Motor neuron (in vitro differentiated cells): Measurements from ENCODE around the gene NEMF. TPM values are rescaled to one million over a fixed set of nuclear protein-coding genes. Genes with fewer than 3 reads are reported as not detected.
"Not testable (repeated sequence)": the region's sequence is repeated elsewhere in the genome, so short reads cannot be mapped to it uniquely, and the experiment has no call there.

Experiments
- ATAC-seq, 8 experiments: fragments of 200-7000 bp; cut with Tn5 transposase; replicated peaks in 6 of 8; 2 replicates each; pipeline ENCODE4 v1.8.0; 2021; ENCODE audit warnings: mild to moderate bottlenecking in 8 of 8, moderate library complexity in 8 of 8
- H3K27ac ChIP-seq, 2 donors: fragments of 250-450 bp; sonication (Bioruptor Pico); 2 replicates each; pipeline ENCODE4 v1.9.0; 2021; ENCODE audit warnings: antibody characterized with exemption in 2 of 2, mild to moderate bottlenecking in 2 of 2, moderate library complexity in 1 of 2
- H3K4me1 ChIP-seq, 2 donors: fragments of 250-450 bp; sonication (Bioruptor Pico); replicated peaks in 1 of 2; 2 replicates each; pipeline ENCODE4 v1.6.1; 2021; ENCODE audit warnings: antibody characterized with exemption in 2 of 2, mild to moderate bottlenecking in 2 of 2, moderate library complexity in 1 of 2
- H3K4me3 ChIP-seq, 5 donors: fragments of 250-450 bp; sonication (Bioruptor Pico); 2 replicates each; pipeline ENCODE4 v1.9.0; 2021; ENCODE audit warnings: antibody characterized with exemption in 5 of 5, mild to moderate bottlenecking in 5 of 5, moderate library complexity in 4 of 5
- WGBS, 10 experiments: fragments of 450-650 bp; shearing (Covaris generic); methylation state at CpG; one replicate each; pipeline ENCODE4 v1.0.0; 2022; 5-methylcytosine and 5-hydroxymethylcytosine counted together
- in situ Hi-C, 9 experiments: fragments of 400-800 bp; cut with MboI; loops; one replicate each; pipeline ENCODE4 v1.15.0; 2021; ENCODE audit warnings: low sequenced_read_pairs in 9 of 9, low pct_unique_long_range_greater_than_20kb in 2 of 9; ENCODE audit not compliant: unreplicated experiment in 9 of 9
- total RNA-seq, 8 experiments: library from RNA; unstranded; fragments of 300-600 nt; gene quantifications; 2 replicates each; pipeline versions ENCODE4 v1.2.3 to v1.2.4, GENCODE V29; 2022

NEMF gene
- total RNA-seq, 8 experiments from 2014 or later = 49.3 to 120 (median 69.2) TPM

DNA sequence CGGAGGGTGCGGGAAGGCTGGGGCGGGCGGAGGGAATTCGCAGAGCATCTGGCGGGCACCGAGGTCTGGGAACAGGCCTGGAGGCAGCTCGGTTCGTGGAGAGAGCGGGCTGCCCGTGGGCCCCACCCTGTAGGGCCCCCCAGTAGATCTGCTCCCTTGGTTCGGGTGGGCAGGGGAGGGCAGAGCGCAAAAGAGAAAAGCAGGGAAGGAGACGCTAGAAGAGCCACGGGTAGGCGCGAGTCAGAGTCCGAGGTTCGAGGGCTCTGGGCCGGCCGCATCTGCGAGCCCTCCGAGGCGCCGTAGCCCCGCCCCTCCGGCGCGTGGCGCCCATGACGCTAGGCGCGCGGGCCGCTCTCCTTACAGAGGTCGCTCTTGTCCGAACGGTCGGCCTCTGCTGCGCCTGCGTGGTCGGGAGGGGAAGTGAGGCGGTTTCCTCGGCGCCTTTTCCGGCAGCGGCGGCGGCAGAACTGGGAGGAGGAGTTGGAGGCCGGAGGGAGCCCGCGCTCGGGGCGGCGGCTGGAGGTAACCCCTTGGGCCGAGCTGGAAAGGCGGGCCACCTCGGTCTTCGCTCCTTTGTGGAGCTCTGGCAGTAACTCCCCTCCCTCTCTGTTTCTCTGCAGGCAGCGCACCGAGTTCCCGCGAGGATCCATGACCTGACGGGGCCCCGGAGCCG is 40.2 kb upstream of the NEMF start, which contains the start of gene ARF6:
ARF6 (plus strand) TSS at position 447 of the 673 bp plus-strand sequence. CDS start 655 bp downstream, outside the sequence.
- in situ Hi-C loops = no loop called here
- WGBS, 10 experiments = 0 to 20% (median 0%) methylated on average over 1 to 6 of the region's 66 CpGs; no CpG with 5 or more reads in 5 of the 10 experiments
- H3K4me1 ChIP-seq = peaks cover 3 to 33% of the 10 kb centered on the region in 2 donors
- H3K4me3 ChIP-seq = peak within 1 kb of the TSS; percentile 70 to 89 (median 82)
- peak; percentile 82 to 98 (median 96) for ATAC-seq
- peak within 1 kb of the TSS; percentile 92 for H3K27ac ChIP-seq

DNA sequence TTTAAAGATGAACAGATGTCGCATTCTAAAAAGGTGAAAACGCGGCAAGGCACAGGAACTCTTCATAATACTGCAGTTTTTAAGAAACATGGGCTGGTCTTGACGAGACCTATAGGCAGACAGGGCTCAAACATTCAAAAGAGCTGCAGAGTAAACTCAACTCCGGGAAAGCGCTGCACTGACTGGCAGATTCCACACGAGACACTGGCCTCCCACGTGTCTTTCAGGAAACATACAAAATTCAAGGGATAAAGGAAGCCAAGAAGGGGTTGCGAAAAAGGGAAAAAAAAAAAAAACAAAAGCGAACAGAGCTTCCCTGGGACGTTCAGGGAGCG is 39.7 kb upstream of the NEMF start:
- Histone ChIP-seq H3K4me1 (peaks cover 3 to 32% of the 10 kb centered on the region in 2 donors), H3K4me3 (peak overlapping the region; percentile 70 to 89 (median 82)), H3K27ac (peak overlapping the region; percentile 92)
- in situ Hi-C loops = no loop called here
- WGBS, 10 experiments = 0 to 17% (median 2%) methylated on average over 1 to 12 of the region's 12 CpGs; no CpG with 5 or more reads in 1 of the 10 experiments
- peak; percentile 35 to 59 (median 54) for ATAC-seq

DNA sequence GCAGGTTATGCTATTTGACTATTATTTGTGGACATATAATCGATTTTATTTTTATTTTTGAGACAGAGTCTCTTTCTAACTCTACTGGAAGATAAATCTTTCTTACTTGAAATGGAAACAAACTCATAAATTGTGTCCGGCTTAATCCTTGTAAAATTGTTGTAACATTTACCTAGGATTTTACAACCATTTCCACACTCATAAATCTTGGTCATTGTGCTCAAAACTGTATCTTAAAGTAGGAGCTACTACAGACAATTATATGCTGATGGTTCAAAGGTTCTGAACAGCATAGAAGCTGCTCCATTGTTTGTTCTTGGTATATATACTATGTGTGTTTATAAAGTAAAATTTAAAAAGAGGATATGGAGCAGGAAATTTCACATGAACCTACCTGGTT is 35.7 kb upstream of the NEMF start:
- H3K27ac ChIP-seq = no peak overlapping the region
- ATAC-seq = no peak
- H3K4me3 ChIP-seq = no peak overlapping the region
- H3K4me1 ChIP-seq = peaks cover 0 to 4% of the 10 kb centered on the region in 2 donors
- in situ Hi-C loops = no loop called here
- WGBS, 10 experiments = 20 to 100% (median 66%) methylated on average over 1 to 2 of the region's 2 CpGs; no CpG with 5 or more reads in 1 of the 10 experiments

DNA sequence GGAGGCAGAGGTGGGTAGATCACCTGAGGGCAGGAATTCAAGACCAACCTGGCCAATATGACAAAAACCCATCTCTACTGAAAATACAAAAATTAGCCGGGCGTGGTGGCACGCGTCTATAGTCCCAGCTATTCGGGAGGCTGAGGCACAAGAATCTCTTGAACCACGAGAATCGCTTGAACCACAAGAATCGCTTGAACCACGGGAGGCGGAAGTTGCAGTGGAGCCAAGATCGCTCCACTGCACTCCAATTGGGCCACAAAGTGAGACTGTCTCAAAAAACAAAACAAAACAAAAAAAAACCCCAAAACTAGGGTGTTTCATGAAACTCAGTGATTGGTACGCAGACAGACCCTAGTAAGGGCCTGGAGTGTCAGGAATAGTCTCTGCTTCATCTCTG is 33.9 kb upstream of the NEMF start:
- peaks cover 0 to 2% of the 10 kb centered on the region in 2 donors for H3K4me1 ChIP-seq
- 90 to 98% (median 94%) methylated on average over 2 to 11 of the region's 12 CpGs; no CpG with 5 or more reads in 2 of the 10 experiments for WGBS, 10 experiments
- H3K4me3 ChIP-seq = no peak overlapping the region
- ATAC-seq = no peak
- no peak overlapping the region for H3K27ac ChIP-seq
- in situ Hi-C loops = no loop called here

DNA sequence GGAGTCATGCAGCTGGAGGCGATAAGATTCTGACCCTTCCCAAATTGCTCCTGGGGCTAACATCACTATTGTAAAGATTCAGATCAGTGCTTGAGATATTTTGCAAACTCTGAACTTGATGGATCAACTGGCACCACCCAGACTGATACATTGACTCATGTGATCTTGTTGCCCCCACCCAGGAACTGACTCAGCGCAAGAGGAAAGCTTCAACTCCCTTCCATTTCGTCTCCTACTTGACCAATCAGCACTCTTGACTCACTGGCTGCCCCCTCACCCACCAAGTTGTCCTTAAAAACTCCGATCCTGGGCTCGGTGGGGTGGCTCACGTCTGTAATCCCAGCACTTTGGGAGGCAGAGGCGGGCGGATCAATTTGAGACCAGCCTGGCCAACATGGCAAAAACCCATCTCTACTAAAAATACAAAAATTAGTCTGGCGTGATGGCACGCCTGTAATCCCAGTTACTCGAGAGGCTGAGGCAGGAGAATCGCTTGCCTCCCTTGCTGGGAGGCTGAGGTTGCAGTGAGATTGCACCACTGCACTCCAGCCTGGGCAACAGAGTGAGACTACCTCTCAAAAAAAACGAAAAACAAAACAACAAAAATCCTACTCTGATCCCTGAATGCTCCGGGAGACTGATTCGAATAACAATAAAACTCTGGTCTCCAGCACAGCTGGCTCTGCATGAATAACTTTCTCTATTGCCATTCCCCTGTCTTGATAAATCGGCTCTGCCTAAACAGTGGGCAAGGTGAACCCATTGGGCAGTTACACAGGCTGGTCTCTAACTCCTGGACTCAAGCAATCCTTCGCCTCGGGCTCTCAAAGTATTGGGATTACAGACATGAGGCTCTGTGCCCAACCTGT is 30.5 kb upstream of the NEMF start:
- peak in 3 of 8 experiments; percentile 14 to 83 (median 81) for ATAC-seq
- in situ Hi-C loops = no loop called here
- WGBS, 10 experiments = 0 to 100% (median 73%) methylated on average over 1 to 9 of the region's 18 CpGs; no CpG with 5 or more reads in 1 of the 10 experiments
- no peak overlapping the region for H3K4me3 ChIP-seq
- H3K4me1 ChIP-seq = peaks cover 0 to 3% of the 10 kb centered on the region in 2 donors
- no peak overlapping the region for H3K27ac ChIP-seq

DNA sequence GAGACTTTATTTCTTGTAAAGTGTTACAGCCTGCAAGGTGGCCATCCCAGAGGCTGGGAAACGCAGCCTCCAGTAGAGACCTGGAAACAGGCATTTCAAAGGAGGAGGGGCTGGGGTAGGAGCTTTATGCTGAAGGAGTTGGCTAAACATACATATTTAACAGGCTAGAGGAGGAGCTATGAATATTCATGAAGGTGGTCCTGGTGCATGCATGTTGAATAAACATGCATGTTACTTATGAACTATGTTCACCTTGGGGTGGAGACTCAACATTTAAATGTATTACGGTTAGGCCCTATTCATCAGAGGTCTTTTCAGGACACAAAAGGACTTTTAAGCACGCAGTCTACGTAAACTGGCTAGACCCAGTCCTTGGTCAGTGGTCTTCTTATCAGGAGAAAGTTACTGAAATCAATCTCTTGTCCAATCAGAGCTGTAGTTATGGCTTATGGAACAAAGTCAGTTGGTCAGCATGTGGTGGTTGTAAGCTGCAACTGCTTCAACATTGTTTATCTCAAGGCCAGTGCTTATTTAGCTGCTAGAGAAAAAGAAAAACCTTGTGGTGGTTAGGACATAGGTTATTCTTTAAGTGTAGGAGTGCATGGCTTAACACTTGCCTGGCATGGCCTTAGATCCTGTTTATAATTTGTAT is 28.9 kb upstream of the NEMF start:
- H3K4me1 ChIP-seq = peaks cover 0 to 3% of the 10 kb centered on the region in 2 donors
- 48 to 90% (median 63%) methylated on average over 2 to 4 of the region's 4 CpGs for WGBS, 10 experiments
- ATAC-seq = peak in 5 of 8 experiments; percentile 31 to 92 (median 60)
- no peak overlapping the region for H3K27ac ChIP-seq
- in situ Hi-C loops = no loop called here
- H3K4me3 ChIP-seq = no peak overlapping the region

DNA sequence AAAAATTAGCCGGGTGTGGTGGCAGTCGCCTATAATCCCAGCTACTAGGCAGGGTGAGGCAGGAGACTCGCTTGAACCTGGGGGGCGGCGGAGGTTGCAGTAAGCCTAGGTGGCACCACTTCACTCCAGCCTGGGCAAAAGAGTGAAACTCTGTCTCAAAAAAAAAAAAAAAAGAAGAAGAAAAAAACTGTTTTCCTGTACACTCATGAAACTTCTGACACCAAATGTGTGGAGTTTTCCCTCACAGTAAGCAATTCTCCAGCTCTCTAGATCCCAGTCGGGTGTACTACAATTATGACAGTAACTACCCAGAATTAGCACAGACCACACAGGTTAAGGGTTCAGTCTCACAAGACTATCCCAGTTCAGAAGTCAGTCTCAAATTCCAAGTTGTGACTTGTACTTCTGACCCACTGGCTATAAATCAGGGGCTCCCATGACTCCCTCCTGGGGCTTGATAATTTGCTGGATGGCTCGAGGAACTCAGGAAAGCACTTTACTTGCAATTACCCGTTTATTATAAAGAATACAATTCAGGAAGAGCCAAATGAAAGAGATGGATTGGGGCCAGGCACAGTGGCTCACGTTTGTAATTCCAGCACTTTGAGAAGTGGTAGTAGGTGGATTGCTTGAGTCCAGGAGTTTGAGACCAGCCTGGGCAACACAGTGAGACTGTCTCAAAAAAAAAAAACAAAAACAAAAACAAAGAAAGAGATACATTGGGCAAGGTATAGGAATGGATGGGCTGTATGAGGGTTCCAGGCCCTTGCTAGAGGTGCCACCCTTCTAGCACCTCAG is 27.9 kb upstream of the NEMF start:
- Histone ChIP-seq H3K4me1 (peaks cover 0 to 3% of the 10 kb centered on the region in 2 donors), H3K27ac (no peak overlapping the region), H3K4me3 (no peak overlapping the region)
- no peak for ATAC-seq
- 0 to 83% (median 28%) methylated on average over 1 to 6 of the region's 9 CpGs for WGBS, 10 experiments
- in situ Hi-C loops = no loop called here

DNA sequence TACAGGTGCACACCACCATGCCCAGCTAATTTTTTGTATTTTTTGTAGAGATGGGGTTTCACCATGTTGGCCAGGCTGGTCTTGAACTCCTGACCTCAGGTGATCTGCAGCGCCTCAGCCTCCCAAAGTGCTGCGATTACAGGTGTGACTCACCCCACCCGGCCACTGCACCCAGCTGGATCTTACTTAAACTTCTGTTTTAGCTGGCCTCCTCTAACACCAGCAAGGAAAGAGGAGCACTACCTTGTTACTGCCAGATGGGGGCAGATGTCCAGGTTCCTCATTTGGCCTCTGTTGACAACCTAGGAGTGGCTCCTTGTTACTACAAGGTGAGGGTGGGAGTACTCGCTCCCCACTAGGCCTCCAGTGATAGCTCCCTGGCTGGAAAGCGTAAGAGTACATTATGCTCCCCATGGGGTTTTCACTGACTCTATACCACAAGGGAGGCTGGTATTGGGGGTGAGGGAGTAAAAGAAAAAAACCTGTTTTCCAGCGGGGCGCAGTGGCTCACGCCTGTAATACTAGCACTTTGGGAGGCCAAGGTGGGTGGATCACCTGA is 27.1 kb upstream of the NEMF start:
- Histone ChIP-seq H3K4me3 (no peak overlapping the region), H3K4me1 (peaks cover 0 to 3% of the 10 kb centered on the region in 2 donors), H3K27ac (no peak overlapping the region)
- 36 to 100% (median 89%) methylated on average over 1 to 7 of the region's 8 CpGs; no CpG with 5 or more reads in 5 of the 10 experiments for WGBS, 10 experiments
- ATAC-seq = peak in 4 of 8 experiments; percentile 10 to 42 (median 25)
- in situ Hi-C loops = no loop called here

DNA sequence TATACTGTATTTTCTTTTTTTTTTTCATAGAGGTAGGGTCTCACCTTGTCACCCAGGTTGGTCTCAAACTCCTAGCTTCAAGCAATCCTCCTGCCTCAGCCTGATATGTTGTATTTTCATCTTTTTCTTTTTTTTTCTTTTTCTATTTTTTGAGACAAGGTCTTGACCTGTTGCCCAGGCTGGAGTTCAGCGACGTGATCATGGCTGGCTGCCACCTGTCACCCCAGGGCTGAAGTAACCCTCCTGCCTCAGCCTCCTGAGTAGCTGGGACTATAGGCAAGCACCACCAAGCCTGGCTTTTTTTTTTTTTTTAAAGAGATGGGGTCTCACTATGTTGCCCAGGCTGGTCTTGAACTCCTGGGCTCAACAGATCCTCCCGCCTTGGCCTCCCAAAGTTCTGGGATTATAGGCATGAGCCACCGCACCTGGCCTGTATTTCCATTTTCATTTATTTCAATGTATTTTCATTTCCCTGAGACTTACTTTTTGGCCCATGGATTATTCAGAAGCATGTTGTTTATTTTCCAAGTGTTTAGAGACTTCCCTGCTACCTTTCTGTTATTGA is 24.1 kb upstream of the NEMF start:
- in situ Hi-C loops = no loop called here
- peaks cover 0 to 2% of the 10 kb centered on the region in 2 donors for H3K4me1 ChIP-seq
- WGBS, 10 experiments = 33 to 92% (median 66%) methylated on average over 2 to 4 of the region's 4 CpGs; no CpG with 5 or more reads in 1 of the 10 experiments
- ATAC-seq = no peak
- H3K4me3 ChIP-seq = no peak overlapping the region
- no peak overlapping the region for H3K27ac ChIP-seq

DNA sequence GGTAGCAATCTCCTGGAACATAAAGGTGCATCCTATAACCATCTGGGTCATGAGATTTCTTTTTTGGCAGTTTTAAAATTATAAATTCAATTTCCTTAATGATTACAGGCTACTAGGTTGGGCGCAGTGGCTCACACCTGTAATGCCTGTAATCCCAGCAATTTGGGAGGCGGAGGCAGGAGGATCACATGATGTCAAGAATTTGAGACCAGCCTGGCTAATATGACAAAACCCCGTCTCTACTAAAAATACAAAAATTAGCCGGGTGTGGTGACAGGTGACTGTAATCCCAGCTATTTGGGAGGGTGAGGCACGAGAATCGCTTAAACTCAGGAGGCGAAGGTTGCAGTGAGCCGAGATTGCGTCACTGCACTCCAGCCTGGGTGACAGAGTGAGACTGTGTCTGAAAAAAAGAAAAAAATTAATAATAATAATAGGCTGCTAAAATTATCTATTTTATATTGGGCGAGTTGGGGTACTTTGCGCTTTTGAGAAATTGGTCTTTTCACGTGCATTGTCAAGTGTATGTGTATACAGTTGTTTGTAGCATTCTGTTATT is 23.1 kb upstream of the NEMF start:
- in situ Hi-C loops = no loop called here
- ATAC-seq = no peak
- 73 to 94% (median 88%) methylated on average over 3 to 12 of the region's 12 CpGs for WGBS, 10 experiments
- no peaks in the 10 kb centered on the region for H3K4me1 ChIP-seq
- H3K27ac ChIP-seq = no peak overlapping the region
- no peak overlapping the region for H3K4me3 ChIP-seq

DNA sequence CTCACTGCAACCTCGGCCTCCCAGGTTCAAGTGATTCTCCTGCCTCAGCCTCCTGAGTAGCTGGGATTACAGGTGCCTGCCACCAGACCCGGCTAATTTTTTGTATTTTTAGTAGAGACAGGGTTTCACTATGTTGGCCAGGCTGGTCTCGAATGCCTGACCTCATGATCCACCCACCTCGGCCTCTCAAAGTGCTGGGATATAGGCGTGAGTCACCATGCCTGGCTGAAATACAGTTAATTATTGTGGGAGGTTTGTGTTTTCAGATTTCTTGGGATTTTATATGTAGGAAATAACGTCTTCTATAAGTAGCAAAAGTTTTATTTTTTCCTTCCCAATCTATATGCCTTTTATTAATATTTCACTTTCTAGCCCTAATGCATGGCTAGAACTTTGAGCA is 21.0 kb upstream of the NEMF start:
- in situ Hi-C loops = loop anchor here in 5 of 9 experiments (25.0 kb wide), 1 partner anchor 239 kb away; the partner anchor contains the start of gene VCPKMT (in 5 of the 5)
- ATAC-seq, H3K4me1 ChIP-seq, H3K4me3 ChIP-seq, H3K27ac ChIP-seq: not testable (repeated sequence)
- WGBS, 10 experiments = 10 to 88% (median 74%) methylated on average over 1 to 5 of the region's 6 CpGs; no CpG with 5 or more reads in 2 of the 10 experiments
